GM19467 (cell line): ENCODE measurements around the gene GALNT18.

Source experiments
- ATAC-seq: cut with Tn5 transposase; IDR thresholded peaks from one replicate; pipeline ENCODE4 v1.9.1; 2021; ENCODE audit warnings: mild to moderate bottlenecking, moderate library complexity; ENCODE audit not compliant: unreplicated experiment

GALNT18 gene

DNA sequence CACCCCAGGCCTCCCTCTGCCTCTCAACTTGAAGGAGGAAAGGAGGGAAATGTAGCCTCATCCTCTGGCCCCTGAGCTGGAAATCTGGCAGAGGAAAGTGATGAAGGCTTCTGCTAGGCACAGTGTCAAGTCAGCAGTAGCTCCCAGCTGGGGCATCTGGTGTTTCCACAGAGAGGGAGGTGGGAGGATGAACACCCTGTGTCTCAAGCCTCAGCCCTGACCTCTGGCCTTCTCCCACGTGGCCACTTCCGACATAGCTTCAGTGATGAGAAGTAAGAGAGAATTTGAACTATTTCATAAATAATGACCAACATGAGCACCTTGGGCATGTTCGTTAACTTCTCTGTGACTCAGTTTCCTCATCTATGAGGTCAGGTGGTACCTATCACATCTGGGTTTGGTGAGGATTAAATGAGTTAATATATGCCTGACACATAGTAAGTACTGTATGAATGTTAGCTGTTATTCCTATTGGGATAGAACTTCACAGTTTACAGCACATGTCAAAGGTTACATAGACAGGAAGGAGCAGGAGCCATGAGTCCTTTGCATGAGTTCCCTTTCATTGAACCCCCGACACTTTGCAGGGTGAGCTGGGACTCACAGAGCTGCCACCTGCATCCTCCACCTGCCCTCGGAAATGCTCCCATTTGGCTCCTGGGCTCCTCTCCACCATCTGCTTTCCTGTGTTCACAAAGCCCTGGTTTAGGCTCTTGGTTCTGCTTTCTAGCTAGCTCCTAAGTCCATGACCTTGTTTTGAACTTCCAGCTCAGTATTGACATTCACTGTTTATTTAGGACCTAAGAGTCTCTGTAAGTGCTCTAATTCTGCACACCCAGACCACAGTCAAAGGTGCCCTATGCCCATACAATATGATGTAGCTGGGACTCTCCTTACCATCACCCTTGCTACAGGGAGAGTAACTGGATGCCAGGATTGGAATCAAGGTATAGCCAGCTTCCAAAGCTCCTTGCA is 330.5 kb downstream of the GALNT18 start:
- no peak for ATAC-seq

- no peak for ATAC-seq
Observed at GRCh38 chr11:11290354-11290753, 331.5 kb downstream of the GALNT18 start.

DNA sequence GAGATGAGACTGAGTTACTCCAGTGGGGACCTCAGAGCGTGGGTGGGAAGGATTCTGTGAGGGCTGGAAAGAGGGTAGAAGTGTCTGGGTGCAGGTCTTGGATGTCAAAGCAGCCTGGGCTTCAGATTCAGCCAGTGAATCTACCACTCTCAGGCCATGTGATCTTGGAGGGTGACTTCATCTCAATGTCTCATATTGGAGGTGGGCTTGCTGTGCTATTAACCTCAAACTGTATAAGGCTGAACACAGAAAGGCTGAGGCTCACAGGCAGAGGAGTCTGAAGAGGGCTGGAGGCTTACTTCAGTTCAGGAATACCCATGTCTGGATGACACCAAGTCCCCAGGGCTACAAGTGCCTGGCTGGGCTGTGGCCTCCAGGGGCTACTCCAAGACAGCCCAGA is 332.1 kb downstream of the GALNT18 start:
- ATAC-seq: no peak

- ATAC-seq: no peak
Observed at GRCh38 chr11:11288972-11289616, 332.7 kb downstream of the GALNT18 start.

GRCh38 chr11:11284481-11284880 is 337.3 kb downstream of the GALNT18 start:
- no peak for ATAC-seq

DNA sequence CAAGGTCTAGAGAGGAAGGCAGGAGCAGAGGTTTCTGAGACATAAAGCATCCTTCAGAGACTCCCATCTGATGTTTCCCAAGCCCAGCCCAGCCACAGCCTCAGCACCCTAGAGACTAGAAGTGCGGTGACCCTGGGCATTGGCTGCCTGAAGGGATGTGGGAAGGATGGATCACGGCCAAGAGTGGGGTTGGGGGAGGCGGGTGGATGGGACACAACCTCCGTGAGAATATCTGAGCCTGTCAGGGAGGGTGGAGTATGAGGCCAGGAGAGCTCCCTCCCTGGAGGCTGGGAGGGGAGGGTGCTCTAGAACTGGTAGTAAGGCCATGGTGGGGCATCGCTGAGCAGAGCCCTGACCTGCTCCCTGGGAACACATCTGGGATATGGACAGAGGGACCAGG is 340.2 kb downstream of the GALNT18 start:
- ATAC-seq: no peak

DNA sequence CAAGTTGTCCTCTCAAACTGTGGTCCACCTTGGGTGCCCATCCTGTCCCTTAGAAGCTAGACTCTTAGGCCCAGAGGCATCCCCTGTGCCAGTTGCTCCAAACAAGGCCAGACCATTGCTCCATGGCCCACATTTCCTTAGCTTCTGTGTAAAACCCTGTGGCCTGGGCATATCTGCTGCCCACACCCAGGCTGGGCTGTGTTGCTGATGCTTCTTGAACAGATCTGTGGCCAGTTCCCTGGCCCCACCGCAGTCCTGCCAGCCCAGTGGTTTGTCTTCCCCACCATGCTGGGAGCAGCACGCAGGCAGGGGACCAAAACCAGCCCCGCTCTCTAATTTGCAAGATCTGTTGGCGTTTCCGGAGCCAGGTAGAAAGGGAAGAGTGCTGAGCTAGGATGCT is 341.0 kb downstream of the GALNT18 start:
- no peak for ATAC-seq

- ATAC-seq: no peak
Observed at GRCh38 chr11:11279956-11280689, 341.7 kb downstream of the GALNT18 start.

DNA sequence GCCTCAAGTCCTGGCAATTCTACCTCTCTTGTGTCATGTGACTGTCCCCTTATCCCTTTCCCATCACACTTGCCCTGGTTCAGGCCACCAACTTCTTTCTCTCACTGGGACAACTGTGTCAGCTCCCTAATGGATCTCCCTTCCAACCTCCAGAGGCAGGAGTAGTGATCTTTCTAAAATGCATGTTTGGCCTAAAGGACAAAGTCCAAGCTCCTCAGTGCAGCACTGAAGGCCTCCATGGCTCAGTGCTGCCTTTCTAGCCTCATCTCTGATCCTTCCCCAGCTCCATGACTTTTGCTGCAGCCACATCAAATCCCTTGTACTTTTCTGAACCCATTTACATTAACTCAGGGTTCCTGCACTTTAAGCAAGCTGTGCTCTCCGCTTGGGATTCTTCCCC is 349.6 kb downstream of the GALNT18 start:
- no peak for ATAC-seq

GRCh38 chr11:11270236-11270775 is 351.5 kb downstream of the GALNT18 start:
- ATAC-seq: no peak

DNA sequence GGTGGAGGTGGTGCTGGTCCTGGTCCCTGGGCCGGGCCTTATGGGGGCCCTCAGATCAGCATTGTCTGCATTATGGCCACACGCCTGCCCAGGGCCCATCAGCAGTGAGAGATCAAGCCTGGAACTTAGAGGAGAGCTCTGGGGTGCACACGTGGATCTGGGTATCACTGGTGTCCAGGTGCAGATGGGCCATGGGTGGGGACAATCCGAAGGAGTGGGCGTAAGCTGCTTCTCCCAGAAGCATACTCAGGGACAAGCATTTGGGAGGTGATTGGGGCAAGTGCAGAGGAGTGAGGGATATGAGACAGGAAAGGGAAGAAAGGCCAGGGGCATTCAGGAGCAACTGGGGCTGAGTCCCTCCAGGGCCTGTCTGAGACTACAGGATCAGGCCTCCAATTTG is 353.1 kb downstream of the GALNT18 start:
- no peak for ATAC-seq

DNA sequence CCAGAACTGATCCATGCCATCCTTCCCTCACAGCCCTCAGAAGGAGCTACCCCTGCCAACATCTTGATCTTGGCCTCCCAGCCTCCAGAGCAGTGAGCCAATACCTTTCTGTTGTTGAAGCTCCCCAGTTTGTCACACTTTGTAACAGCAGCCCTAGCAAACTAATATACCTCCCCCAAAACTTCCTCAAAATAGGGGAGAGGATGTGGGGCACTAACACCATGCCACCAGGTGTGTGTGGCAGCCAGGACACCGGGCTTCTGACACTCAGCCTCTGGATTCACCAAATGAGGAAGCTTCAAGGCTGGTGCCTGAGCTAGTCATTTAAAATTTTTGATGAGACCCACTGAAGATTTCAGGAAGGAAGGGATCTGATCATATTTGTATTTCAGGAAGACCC is 353.7 kb downstream of the GALNT18 start:
- ATAC-seq: no peak

GRCh38 chr11:11267312-11267711 is 354.5 kb downstream of the GALNT18 start:
- ATAC-seq: no peak

DNA sequence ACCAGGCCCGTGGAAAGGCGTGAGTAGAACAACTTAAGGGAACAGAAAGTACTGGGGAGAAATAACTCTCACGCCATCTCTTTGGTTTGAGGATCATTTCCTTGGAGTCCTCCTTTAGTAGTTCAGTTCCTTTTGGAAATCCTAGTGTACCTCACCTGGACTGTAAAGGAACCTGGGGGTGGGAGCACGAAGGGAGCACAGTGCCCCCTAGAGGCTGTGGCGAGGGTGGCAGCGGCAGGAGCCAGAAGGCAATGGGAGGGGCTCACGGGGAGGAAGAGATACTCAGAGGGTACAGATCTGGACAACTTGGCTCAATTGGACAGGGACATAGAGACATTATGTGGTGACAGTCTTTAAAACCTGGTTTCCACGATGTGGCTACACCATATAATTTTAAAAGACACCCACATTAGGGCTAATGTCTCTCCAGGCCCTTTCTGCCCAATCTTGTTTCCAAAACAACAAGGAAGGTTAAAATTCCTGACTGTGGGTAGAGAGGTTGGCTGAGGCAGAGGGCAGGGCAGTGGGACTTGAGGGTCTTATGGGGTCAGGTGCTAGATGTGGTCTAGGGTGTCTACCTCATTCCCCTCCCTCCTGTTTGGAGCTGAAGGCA is 355.7 kb downstream of the GALNT18 start:
- ATAC-seq: no peak

DNA sequence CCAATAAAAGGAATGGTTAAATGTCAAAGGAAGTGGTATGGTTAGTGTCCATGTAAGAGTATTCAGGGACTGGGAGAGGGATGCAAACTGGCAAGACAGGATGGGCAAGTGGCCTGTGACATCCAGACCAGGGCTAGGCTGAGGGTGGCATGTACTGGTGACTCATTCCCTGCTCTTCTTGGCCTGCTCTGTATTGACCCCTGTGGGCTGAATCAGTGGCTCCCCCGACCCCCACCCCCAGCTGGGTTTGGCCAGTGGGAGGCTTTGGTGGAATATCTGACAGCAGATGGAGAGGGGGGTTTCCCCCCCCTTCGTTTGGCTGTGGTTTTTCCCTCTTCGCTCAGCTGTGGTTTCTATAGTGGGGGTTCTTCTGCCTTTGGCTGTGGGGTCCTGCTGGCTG is 356.5 kb downstream of the GALNT18 start:
- ATAC-seq: no peak

- ATAC-seq: no peak
Observed at GRCh38 chr11:11263238-11264005, 358.4 kb downstream of the GALNT18 start.

GRCh38 chr11:11262171-11262920 is 359.5 kb downstream of the GALNT18 start:
- no peak for ATAC-seq

- peak; percentile 35 for ATAC-seq
Observed at GRCh38 chr11:11261629-11262028, 360.2 kb downstream of the GALNT18 start.

- ATAC-seq: no peak
Observed at GRCh38 chr11:11260903-11261302, 360.9 kb downstream of the GALNT18 start.
